Neural crest cell (in vitro differentiated cells): ENCODE measurements around the gene RNF25. TPM values are rescaled to one million over a fixed set of nuclear protein-coding genes. Genes with fewer than 3 reads are reported as not detected.
A peak's percentile ranks its signal among the peaks of the same experiment; 100 is the strongest.

ENCODE experiments used
- DNase-seq: peaks from one replicate; pipeline ENCODE4 v3.0.0; 2021; ENCODE audit warnings: low read depth, mixed read lengths, low spot score
- H3K27ac Mint-ChIP-seq: one replicate; pipeline ENCODE4 v1.8.0; 2021; ENCODE audit warnings: mild to moderate bottlenecking, mixed read lengths; ENCODE audit not compliant: unreplicated experiment
- H3K27me3 Mint-ChIP-seq: 2 replicates; pipeline ENCODE4 v1.8.0; 2021; ENCODE audit warnings: low read depth, mild to moderate bottlenecking, mixed read lengths
- H3K36me3 Mint-ChIP-seq: 2 replicates; pipeline ENCODE4 v1.8.0; 2021; ENCODE audit warnings: low read depth, mild to moderate bottlenecking, mixed read lengths
- H3K4me1 Mint-ChIP-seq: 2 replicates; pipeline ENCODE4 v1.8.0; 2021; ENCODE audit warnings: mixed read lengths
- H3K4me3 Mint-ChIP-seq: one replicate; pipeline ENCODE4 v1.8.0; 2021; ENCODE audit warnings: mild to moderate bottlenecking, mixed read lengths
- H3K9me3 Mint-ChIP-seq: 2 replicates; pipeline ENCODE4 v1.8.0; 2021; ENCODE audit warnings: mixed read lengths
- CTCF ChIP-seq: fragments of 200-600 bp; sonication (generic); conservative IDR thresholded peaks from 2 replicates; pipeline ENCODE4 v1.5.0; 2021; ENCODE audit warnings: antibody characterized with exemption, mild to moderate bottlenecking
- total RNA-seq: library from RNA; stranded (reverse); gene quantifications from 2 replicates; pipeline ENCODE4 v1.2.1, GENCODE V29; 2021

Gene RNF25
- total RNA-seq, 1 donor from 2014 or later = 39.2 TPM

GRCh38 chr2:218621007-218621406 is 50.8 kb downstream of the RNF25 start:
- TF ChIP-seq CTCF = no peak
- no peak overlapping the region for H3K27ac Mint-ChIP-seq
- H3K9me3 Mint-ChIP-seq = no peaks in the 10 kb centered on the region

GRCh38 chr2:218618102-218618860 is 53.5 kb downstream of the RNF25 start:
- TF ChIP-seq CTCF = no peak
- no peak overlapping the region for H3K4me3 Mint-ChIP-seq
- H3K27me3 Mint-ChIP-seq = no peaks in the 10 kb centered on the region
- peak overlapping the region; percentile 48 for H3K27ac Mint-ChIP-seq
- H3K36me3 Mint-ChIP-seq = no peaks in the 10 kb centered on the region
- DNase-seq = no peak
- no peaks in the 10 kb centered on the region for H3K9me3 Mint-ChIP-seq
- no peaks in the 10 kb centered on the region for H3K4me1 Mint-ChIP-seq

More at GRCh38 chr2:218621007-218621406, 50.8 kb downstream of the RNF25 start:
- H3K4me3 Mint-ChIP-seq = no peak overlapping the region
- no peaks in the 10 kb centered on the region for H3K4me1 Mint-ChIP-seq
- no peaks in the 10 kb centered on the region for H3K27me3 Mint-ChIP-seq
- no peaks in the 10 kb centered on the region for H3K36me3 Mint-ChIP-seq
- no peak for DNase-seq

GRCh38 chr2:218615868-218616315 is 55.9 kb downstream of the RNF25 start:
- TF ChIP-seq CTCF = no peak
- Mint-ChIP-seq H3K4me3 (no peak overlapping the region), H3K27me3 (no peaks in the 10 kb centered on the region), H3K27ac (no peak overlapping the region), H3K36me3 (no peaks in the 10 kb centered on the region), H3K4me1 (no peaks in the 10 kb centered on the region), H3K9me3 (no peaks in the 10 kb centered on the region)
- DNase-seq = no peak

Other genes with a start within 250 kb of the RNF25 start
- 27.0 and 29.1 TPM in 2 replicates for gene USP37, start 103.7 kb downstream of the RNF25 start, total RNA-seq
- gene CNOT9, start 103.2 kb downstream of the RNF25 start, total RNA-seq = 89.2 and 93.5 TPM in 2 replicates
- gene PLCD4, start 64.1 kb downstream of the RNF25 start, total RNA-seq = 0.37 and 1.1 TPM in 2 replicates
- 50.0 and 58.2 TPM in 2 replicates for gene ZNF142, start 12.4 kb downstream of the RNF25 start, total RNA-seq
- 41.7 and 45.2 TPM in 2 replicates for gene BCS1L, start 12.3 kb downstream of the RNF25 start, total RNA-seq
- 77.0 and 78.7 TPM in 2 replicates for gene STK36, start 84 bp upstream of the RNF25 start, total RNA-seq
- gene TTLL4, start 38.8 kb upstream of the RNF25 start, total RNA-seq = 116 and 123 TPM in 2 replicates
- gene CYP27A1, start 110.1 kb upstream of the RNF25 start, total RNA-seq = 3.2 and 4.8 TPM in 2 replicates
- not detected in 2 replicates for gene PRKAG3, start 159.8 kb upstream of the RNF25 start, total RNA-seq
- gene WNT6, start 187.8 kb upstream of the RNF25 start, total RNA-seq = not detected in 2 replicates
- not detected in 2 replicates for gene WNT10A, start 208.8 kb upstream of the RNF25 start, total RNA-seq